Stimulated activated CD8-positive, alpha-beta memory T cell treated with anti-CD3 and anti-CD28 coated beads, Interleukin-15, amount 100 ng/mL, for 24 hours (primary cell): Measurements from ENCODE around the gene CDH8.

Experiments
- DNase-seq: peaks from one replicate; pipeline ENCODE4 v3.0.0-alpha.2; 2020; ENCODE audit warnings: low read depth

The CDH8 gene

GRCh38 chr16:61644736-61645135 is 391.5 kb downstream of the CDH8 start:
- DNase-seq, result no peak

- no peak for DNase-seq
Observed at GRCh38 chr16:61617219-61617783, 418.9 kb downstream of the CDH8 start.

DNA sequence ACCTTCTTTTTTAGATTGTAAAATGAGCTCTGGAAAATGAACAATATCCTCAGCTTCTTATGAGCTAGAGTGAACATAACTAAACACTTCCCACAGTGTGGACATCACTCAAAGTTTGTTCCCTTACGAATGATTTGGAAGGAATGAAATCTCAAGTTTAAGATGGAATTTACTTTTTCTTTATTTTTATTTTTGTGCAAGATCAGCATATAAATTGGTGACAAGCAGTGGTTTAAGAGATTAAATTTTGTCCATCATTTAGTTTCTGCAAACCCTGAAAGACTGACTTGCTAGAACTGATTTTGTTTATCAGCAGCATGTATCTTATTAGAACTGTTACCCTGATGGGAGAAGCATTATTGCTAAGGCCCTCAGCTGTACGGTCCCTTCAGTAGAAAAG is 420.1 kb downstream of the CDH8 start:
- DNase-seq, result no peak

GRCh38 chr16:61611847-61612491 is 424.3 kb downstream of the CDH8 start:
- no peak for DNase-seq

DNA sequence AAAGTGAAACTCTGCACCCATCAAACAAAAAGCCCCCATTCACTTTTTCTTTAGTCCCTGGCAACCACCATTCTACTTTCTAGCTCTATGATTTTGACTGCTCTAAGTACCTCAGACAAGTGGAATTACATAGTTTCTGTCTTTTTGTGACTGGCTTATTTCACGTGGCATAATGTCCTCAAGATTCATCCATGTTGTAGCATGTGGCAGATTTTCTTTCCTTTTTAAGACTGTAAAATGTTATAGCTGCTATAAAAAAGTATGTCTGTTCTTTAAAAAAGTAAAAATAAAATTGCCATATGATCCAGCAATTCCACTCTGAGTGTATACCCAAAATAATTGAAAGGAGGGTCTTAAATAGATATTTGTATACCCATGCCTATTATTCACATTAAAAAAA is 429.7 kb downstream of the CDH8 start:
- DNase-seq, result no peak
